Activated naive CD8-positive, alpha-beta T cell treated with anti-CD3 and anti-CD28 coated beads, Interleukin-2, amount 10 ng/mL, durations not matched to agents 7 days and 5 days (primary cell): Measurements from ENCODE around the gene LINC00237. TPM values are rescaled to one million over a fixed set of nuclear protein-coding genes. Genes with fewer than 3 reads are reported as not detected.

ENCODE experiments used
- ATAC-seq: fragments of 150-1000 bp; cut with Tn5 transposase; one replicate; pipeline ENCODE4 v1.10.0; 2021; ENCODE audit warnings: low read depth, moderate library complexity
- POLR2A ChIA-PET: fragments of 350-600 bp; sonication (Branson Sonifier 250); formaldehyde crosslinking; loops from one replicate; lab custom pipeline; 2021; ENCODE audit warnings: antibody characterized with exemption; lab: Charles Lee
- DNase-seq: peaks from one replicate; pipeline ENCODE4 v3.0.0; 2021
- H3K27ac Mint-ChIP-seq: one replicate; pipeline ENCODE4 v1.8.0; 2022; ENCODE audit warnings: mild to moderate bottlenecking, mixed read lengths
- H3K27me3 Mint-ChIP-seq: one replicate; pipeline ENCODE4 v1.8.0; 2022; ENCODE audit warnings: mild to moderate bottlenecking, moderate library complexity, mixed read lengths
- H3K36me3 Mint-ChIP-seq: one replicate; pipeline ENCODE4 v1.8.0; 2021; ENCODE audit warnings: mild to moderate bottlenecking, mixed read lengths
- H3K4me1 Mint-ChIP-seq: one replicate; pipeline ENCODE4 v1.8.0; 2021; ENCODE audit warnings: mixed read lengths
- H3K4me3 Mint-ChIP-seq: one replicate; pipeline ENCODE4 v1.8.0; 2022; ENCODE audit warnings: mild to moderate bottlenecking, moderate library complexity, mixed read lengths
- H3K9me3 Mint-ChIP-seq: one replicate; pipeline ENCODE4 v1.8.0; 2021; ENCODE audit warnings: mixed read lengths
- total RNA-seq, 2 experiments: library from RNA; stranded (reverse); gene quantifications; one replicate each; pipeline ENCODE4 v1.2.3, GENCODE V29; 2021

LINC00237 gene
- total RNA-seq, 2 experiments from 2014 or later, result 0.33 TPM; not detected in 1

GRCh38 chr20:21134883-21135493 lies 28.8 kb upstream of the LINC00237 start:
- H3K27ac Mint-ChIP-seq, result no peak overlapping the region
- no peaks in the 10 kb centered on the region for H3K27me3 Mint-ChIP-seq
- POLR2A ChIA-PET, result interaction anchor here (1.8 kb wide), 1 partner anchor 9 kb away, joined by 17 read pairs; the partner anchor contains the start of gene KIZ
- H3K4me1 Mint-ChIP-seq, result peaks cover 12% of the 10 kb centered on the region
- no peak for ATAC-seq
- H3K36me3 Mint-ChIP-seq, result peaks cover 24% of the 10 kb centered on the region
- no peaks in the 10 kb centered on the region for H3K9me3 Mint-ChIP-seq
- no peak for DNase-seq
- no peak overlapping the region for H3K4me3 Mint-ChIP-seq

GRCh38 chr20:21133917-21134622 lies 27.9 kb upstream of the LINC00237 start:
- Mint-ChIP-seq H3K4me3 (no peak overlapping the region), H3K36me3 (peaks cover 20% of the 10 kb centered on the region), H3K9me3 (no peaks in the 10 kb centered on the region), H3K27ac (no peak overlapping the region), H3K27me3 (no peaks in the 10 kb centered on the region), H3K4me1 (peaks cover 15% of the 10 kb centered on the region)
- ATAC-seq, result no peak
- POLR2A ChIA-PET, result interaction anchor here (1.0 to 1.8 kb wide), 2 partner anchors 8 to 37 kb away, joined by 3 to 17 read pairs; partner anchors contain the start of gene KIZ
- DNase-seq, result peak; percentile 34

GRCh38 chr20:21133404-21133803 lies 27.2 kb upstream of the LINC00237 start:
- ATAC-seq (no peak), DNase-seq (no peak)
- Mint-ChIP-seq H3K9me3 (no peaks in the 10 kb centered on the region), H3K4me3 (no peak overlapping the region), H3K36me3 (peaks cover 19% of the 10 kb centered on the region), H3K27me3 (no peaks in the 10 kb centered on the region), H3K27ac (no peak overlapping the region), H3K4me1 (peaks cover 18% of the 10 kb centered on the region)
- POLR2A ChIA-PET, result no interaction called here

GRCh38 chr20:21129861-21130260 lies 23.7 kb upstream of the LINC00237 start:
- no peak overlapping the region for H3K4me3 Mint-ChIP-seq
- ATAC-seq (no peak), DNase-seq (no peak)
- peaks cover 31% of the 10 kb centered on the region for H3K4me1 Mint-ChIP-seq
- H3K9me3 Mint-ChIP-seq, result no peaks in the 10 kb centered on the region
- POLR2A ChIA-PET, result no interaction called here
- H3K27ac Mint-ChIP-seq, result no peak overlapping the region
- H3K36me3 Mint-ChIP-seq, result peaks cover 8% of the 10 kb centered on the region
- H3K27me3 Mint-ChIP-seq, result no peaks in the 10 kb centered on the region

- DNase-seq (no peak), ATAC-seq (no peak)
- no peak overlapping the region for H3K27ac Mint-ChIP-seq
- POLR2A ChIA-PET, result interaction anchor here (1.7 to 2.1 kb wide), 2 partner anchors 7 to 108 kb away, joined by 5 to 17 read pairs; no protein-coding TSS in a partner anchor
- H3K4me3 Mint-ChIP-seq, result peak overlapping the region; percentile 91
- peaks cover 20% of the 10 kb centered on the region for H3K4me1 Mint-ChIP-seq
- H3K9me3 Mint-ChIP-seq, result no peaks in the 10 kb centered on the region
- no peaks in the 10 kb centered on the region for H3K27me3 Mint-ChIP-seq
- peaks cover 4% of the 10 kb centered on the region for H3K36me3 Mint-ChIP-seq
Measured at GRCh38 chr20:21127201-21127981, 21.2 kb upstream of the LINC00237 start.

- Mint-ChIP-seq H3K4me1 (peaks cover 20% of the 10 kb centered on the region), H3K27me3 (no peaks in the 10 kb centered on the region), H3K36me3 (peaks cover 4% of the 10 kb centered on the region), H3K9me3 (no peaks in the 10 kb centered on the region), H3K27ac (peak overlapping the region; percentile 88), H3K4me3 (peak overlapping the region; percentile 91)
- POLR2A ChIA-PET, result interaction anchor here (0.9 to 2.2 kb wide), 5 partner anchors 8 to 109 kb away, joined by 3 to 19 read pairs (median 5); no protein-coding TSS in a partner anchor
- DNase-seq (no peak), ATAC-seq (no peak)
Measured at GRCh38 chr20:21126581-21126870, 20.4 kb upstream of the LINC00237 start.

GRCh38 chr20:21125849-21126580 lies 19.9 kb upstream of the LINC00237 start, which contains the start of gene KIZ:
Gene KIZ (plus strand): TSS chr20:21126082. CDS start chr20:21126116, 34 bp downstream.
- Mint-ChIP-seq H3K4me3 (peak within 1 kb of the TSS; percentile 91), H3K36me3 (peaks cover 4% of the 10 kb centered on the region), H3K9me3 (no peaks in the 10 kb centered on the region), H3K27me3 (no peaks in the 10 kb centered on the region), H3K27ac (peak within 1 kb of the TSS; percentile 88), H3K4me1 (peaks cover 20% of the 10 kb centered on the region)
- ATAC-seq (peak; percentile 98), DNase-seq (peak; percentile 100)
- POLR2A ChIA-PET, result interaction anchor here (0.6 to 2.2 kb wide), 7 partner anchors 9 to 308 kb away, joined by 3 to 19 read pairs (median 5); no protein-coding TSS in a partner anchor

GRCh38 chr20:21125072-21125848 lies 19.1 kb upstream of the LINC00237 start:
- H3K36me3 Mint-ChIP-seq, result peaks cover 3% of the 10 kb centered on the region
- DNase-seq, result no peak
- H3K27me3 Mint-ChIP-seq, result no peaks in the 10 kb centered on the region
- H3K27ac Mint-ChIP-seq, result peak overlapping the region; percentile 74
- H3K9me3 Mint-ChIP-seq, result no peaks in the 10 kb centered on the region
- ATAC-seq, result peak; percentile 23
- POLR2A ChIA-PET, result interaction anchor here (0.7 to 2.2 kb wide), 5 partner anchors 9 to 111 kb away, joined by 4 to 19 read pairs (median 5); no protein-coding TSS in a partner anchor
- H3K4me1 Mint-ChIP-seq, result peaks cover 20% of the 10 kb centered on the region
- peak overlapping the region; percentile 91 for H3K4me3 Mint-ChIP-seq

- H3K27ac Mint-ChIP-seq, result no peak overlapping the region
- no peaks in the 10 kb centered on the region for H3K36me3 Mint-ChIP-seq
- no peaks in the 10 kb centered on the region for H3K9me3 Mint-ChIP-seq
- H3K4me3 Mint-ChIP-seq, result no peak overlapping the region
- no peak for ATAC-seq
- H3K4me1 Mint-ChIP-seq, result peaks cover 17% of the 10 kb centered on the region
- peaks cover under 1% of the 10 kb centered on the region for H3K27me3 Mint-ChIP-seq
- POLR2A ChIA-PET, result interaction anchor here (0.7 kb wide), 1 partner anchor 66 kb away, joined by 4 read pairs; no protein-coding TSS in a partner anchor
- DNase-seq, result no peak
Measured at GRCh38 chr20:21124190-21124589, 18.0 kb upstream of the LINC00237 start.

- no peak for DNase-seq
- no peak for ATAC-seq
- peaks cover 29% of the 10 kb centered on the region for H3K27me3 Mint-ChIP-seq
- H3K9me3 Mint-ChIP-seq, result no peaks in the 10 kb centered on the region
- H3K36me3 Mint-ChIP-seq, result no peaks in the 10 kb centered on the region
- H3K4me3 Mint-ChIP-seq, result no peak overlapping the region
- POLR2A ChIA-PET, result no interaction called here
- H3K27ac Mint-ChIP-seq, result no peak overlapping the region
- H3K4me1 Mint-ChIP-seq, result peaks cover 2% of the 10 kb centered on the region
Measured at GRCh38 chr20:21118782-21119181, 12.6 kb upstream of the LINC00237 start.

GRCh38 chr20:21118138-21118537 lies 12.0 kb upstream of the LINC00237 start:
- H3K9me3 Mint-ChIP-seq, result no peaks in the 10 kb centered on the region
- H3K4me1 Mint-ChIP-seq, result peaks cover 2% of the 10 kb centered on the region
- H3K4me3 Mint-ChIP-seq, result no peak overlapping the region
- POLR2A ChIA-PET, result no interaction called here
- no peaks in the 10 kb centered on the region for H3K36me3 Mint-ChIP-seq
- no peak overlapping the region for H3K27ac Mint-ChIP-seq
- DNase-seq, result no peak
- no peak for ATAC-seq
- H3K27me3 Mint-ChIP-seq, result peaks cover 35% of the 10 kb centered on the region

- Mint-ChIP-seq H3K9me3 (no peaks in the 10 kb centered on the region), H3K27me3 (peaks cover 40% of the 10 kb centered on the region), H3K27ac (no peak overlapping the region)
Measured at GRCh38 chr20:21117521-21117920, 11.4 kb upstream of the LINC00237 start.

More at GRCh38 chr20:21117521-21117920, 11.4 kb upstream of the LINC00237 start:
- no peak overlapping the region for H3K4me3 Mint-ChIP-seq
- DNase-seq, result no peak
- POLR2A ChIA-PET, result no interaction called here
- no peaks in the 10 kb centered on the region for H3K36me3 Mint-ChIP-seq
- no peak for ATAC-seq
- peaks cover 2% of the 10 kb centered on the region for H3K4me1 Mint-ChIP-seq
